GM18868 (cell line): ENCODE data around the gene TRAPPC8.
"Not testable (repeated sequence)": the region's sequence is repeated elsewhere in the genome, so short reads cannot be mapped to it uniquely, and the experiment has no call there.

Source experiments
- ATAC-seq: cut with Tn5 transposase; IDR thresholded peaks from one replicate; pipeline ENCODE4 v1.9.1; 2021; ENCODE audit warnings: mild to moderate bottlenecking, moderate library complexity; ENCODE audit not compliant: unreplicated experiment

Gene TRAPPC8

DNA sequence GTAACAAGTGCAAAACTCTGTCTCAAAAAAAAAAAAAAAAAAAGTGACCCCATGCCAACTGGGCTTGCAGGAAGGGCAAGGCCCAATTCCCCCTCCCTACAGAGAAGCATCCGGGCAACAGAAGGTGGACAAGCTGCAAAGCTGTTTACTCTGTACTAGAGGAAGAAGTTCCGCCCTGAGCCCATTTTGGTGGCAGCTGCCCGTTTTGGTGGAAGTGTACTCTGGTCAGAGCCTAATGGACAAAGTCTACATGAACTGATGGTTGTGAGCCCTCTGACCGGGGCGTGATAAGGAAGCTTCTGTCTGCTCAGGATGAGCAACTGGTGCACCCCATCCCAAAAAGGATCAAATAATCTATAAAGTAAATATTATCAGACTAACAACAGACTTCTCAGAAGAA, 65.0 kb downstream of the TRAPPC8 start:
- no peak for ATAC-seq

DNA sequence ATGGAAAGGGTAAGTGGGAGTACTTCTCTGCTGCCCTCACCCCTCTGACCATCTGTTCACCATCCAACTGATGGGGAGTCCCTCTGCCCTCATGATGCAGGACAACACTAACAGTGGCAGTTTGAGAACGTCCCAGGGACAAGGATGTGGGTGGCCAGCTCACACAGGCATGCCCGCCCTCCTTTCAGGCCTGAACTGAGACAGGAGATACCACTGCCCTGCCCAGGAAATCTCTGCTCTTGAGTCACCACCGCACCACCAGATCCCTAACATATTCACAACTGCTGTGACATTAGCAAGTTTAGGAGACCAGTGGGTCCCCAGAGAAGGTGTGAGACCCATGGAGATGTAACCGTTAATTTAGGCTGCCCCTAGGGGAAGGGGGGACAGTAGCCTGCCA, 66.2 kb downstream of the TRAPPC8 start:
- no peak for ATAC-seq

DNA sequence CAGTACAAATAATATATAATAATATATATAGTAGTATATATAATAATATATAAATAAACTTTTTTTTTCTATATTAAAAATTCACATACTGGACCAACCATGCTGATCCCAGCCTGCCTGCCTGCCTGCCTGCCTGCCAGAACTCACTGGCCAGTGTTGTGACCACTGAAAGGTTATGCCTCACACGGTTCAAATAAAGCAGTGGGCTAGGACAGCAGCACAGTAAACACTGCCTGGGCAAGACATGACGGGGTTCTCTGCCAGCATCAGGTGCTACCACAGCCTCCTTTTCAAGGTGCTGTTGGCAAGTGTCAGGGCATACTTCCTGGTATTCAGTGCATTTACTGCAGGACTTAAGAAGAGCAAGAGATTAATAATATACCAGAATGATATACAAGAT, 67.6 kb downstream of the TRAPPC8 start:
- ATAC-seq, result no peak

DNA sequence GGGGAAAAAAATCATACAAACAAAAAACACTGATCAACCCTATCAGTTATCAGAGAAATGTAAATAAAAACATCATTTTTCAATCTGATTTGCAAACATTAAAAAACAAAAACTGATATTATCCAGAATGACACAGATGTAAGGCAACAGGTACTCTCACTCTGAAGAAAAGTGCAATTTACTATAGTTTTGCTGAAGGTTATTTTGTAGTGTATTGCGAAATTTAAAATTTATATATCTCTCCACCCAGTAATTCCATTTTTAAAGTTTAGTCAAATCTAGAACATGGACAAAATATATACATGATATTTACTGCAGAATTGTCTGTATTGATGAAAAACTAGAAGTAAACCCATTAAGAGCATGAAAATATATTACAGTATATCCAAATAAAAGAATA, 79.8 kb downstream of the TRAPPC8 start:
- no peak for ATAC-seq

DNA sequence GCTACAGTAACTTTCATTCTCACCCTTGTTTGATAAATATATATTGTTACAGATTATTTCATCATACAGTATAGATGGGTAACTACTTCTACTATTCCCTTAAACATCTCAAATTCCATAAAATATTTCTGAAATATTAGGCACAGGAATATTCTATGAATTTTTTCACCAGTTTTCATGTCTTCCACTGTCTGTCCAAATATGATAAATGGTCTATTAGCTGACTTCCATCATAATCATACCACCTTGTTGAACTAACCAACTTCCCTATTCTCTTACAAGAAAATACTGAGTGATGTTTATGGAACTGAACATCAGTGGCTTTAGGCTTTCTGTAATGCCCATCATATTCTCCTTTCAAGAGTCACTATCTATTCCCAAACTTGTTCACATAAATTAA, 82.4 kb downstream of the TRAPPC8 start:
- no peak for ATAC-seq

DNA sequence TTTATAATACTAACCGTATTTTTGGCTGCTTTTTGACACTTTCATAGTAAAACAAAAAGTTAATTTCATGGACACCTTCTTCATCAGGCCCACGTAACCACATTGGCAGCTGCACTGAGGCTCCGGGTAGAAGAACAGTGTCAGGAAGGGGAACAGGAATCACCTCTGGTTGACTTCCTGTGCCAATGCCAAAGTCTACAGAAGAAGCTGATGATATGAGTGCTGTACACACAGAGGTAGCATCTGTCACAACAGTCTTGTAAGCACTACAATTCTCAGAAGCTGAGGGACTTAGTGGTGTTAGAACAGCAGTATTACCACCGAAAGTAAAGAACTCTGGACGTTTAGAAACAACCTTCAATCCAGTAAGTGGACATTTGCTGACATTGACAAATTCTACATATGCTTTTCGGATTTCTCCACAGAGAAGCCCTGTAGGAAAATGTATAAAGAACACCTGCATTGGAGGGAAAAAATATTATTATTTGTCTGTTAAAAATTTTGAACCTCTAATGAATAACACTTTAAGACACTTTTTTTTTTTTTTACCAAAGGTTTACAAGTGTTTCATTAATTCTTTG, 85.3 kb downstream of the TRAPPC8 start:
- ATAC-seq, result no peak

DNA sequence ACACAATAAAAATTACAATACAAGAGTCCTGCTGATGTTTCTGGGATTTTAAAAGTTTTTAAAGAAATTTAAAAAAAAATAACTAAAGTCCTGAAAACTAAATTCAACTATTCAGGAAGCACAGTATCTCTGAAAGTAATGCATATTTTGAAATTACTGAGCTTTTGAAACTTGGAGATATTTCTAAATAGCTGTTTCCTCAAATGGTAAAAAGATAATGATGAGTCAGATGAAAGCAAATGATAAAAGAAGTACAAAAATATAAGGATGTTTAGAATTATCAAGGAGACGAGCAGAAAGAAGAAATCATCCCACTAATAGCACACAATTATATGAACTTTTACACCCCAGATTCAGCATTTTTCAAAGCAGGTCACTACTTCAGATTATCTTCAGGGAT, 92.1 kb downstream of the TRAPPC8 start:
- ATAC-seq, result no peak

DNA sequence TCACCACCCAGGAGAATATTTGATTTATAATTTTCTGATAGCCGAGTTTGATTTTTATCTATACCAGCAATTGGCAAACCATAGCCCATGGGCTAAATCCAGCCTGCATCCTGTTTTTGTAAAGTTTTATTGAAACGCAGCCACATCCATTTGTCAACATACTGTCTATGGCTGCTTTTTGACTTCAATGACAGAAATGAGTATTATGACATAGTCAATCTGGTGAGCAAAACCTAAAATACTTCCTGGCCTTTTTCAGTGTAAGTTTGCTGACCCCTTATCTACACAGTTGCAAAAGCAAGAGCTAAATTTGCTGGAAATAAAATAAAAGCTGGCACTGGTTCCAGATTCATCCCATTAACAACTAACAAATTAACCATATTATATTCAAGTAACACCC, 102.4 kb downstream of the TRAPPC8 start:
- no peak for ATAC-seq

DNA sequence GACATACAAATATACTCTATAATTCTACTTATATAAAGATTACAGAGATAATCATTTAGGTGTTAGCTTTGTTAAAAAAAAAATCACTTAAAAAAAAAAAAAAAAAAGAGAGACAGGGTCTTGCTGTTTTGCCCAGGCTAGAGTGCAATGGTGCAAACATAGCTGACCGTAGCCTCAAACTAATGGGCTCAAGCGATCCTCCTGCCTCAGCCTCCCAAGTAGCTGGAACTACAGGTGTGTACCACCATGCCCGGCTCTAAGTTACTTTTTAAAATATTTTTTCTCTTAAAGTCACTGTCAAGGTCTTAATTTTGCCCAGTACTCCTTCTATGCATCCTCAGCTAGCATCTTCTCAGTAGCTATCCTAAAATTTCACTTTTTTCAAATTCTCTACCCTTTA, 105.0 kb downstream of the TRAPPC8 start:
- no peak for ATAC-seq

DNA sequence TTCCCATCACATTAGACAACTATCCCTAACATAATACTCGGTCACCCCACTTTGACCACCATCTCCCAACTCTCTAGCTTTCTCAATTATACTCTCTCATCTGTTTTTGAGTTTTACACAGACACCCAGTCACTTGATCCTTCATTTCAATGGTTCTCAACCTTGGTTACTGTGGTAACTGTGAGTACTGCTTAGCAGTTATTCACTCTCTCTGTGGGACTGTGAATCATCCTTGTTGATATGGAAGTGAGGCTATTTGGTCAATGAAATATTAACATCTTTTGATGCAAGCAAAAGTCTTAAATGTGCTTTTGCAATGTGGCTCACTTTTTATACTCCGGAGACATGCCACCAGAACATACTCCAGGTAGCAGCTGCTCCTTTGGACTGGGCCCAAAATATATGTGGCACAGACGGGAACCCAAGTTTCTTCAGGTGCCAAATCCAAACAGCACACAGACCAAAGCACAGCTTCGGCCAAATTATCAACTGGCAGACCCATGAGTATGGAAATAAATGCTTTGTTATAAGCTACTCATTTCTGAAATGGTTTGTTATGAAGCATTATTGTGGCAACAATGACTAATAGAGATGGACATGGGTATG, 107.3 kb downstream of the TRAPPC8 start:
- ATAC-seq, result no peak

DNA sequence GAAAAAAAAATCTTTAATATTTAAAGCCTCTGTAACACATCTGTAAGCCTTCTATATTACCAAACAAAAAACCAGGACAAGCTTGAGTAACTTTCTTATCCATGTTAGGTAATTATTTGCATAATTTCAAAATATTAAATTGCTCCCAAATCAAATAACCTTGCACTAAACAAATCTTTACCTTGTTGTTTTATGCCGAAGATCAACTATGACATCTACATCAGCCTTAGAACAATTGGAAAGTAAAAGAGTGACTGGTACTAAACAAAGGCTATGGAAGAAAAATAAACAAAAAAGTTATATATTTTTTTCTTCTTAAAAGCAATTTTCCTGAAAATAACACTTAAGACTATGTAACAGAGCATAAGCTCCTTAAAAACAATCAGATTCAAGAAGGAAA, 111.0 kb downstream of the TRAPPC8 start:
- ATAC-seq, result no peak

DNA sequence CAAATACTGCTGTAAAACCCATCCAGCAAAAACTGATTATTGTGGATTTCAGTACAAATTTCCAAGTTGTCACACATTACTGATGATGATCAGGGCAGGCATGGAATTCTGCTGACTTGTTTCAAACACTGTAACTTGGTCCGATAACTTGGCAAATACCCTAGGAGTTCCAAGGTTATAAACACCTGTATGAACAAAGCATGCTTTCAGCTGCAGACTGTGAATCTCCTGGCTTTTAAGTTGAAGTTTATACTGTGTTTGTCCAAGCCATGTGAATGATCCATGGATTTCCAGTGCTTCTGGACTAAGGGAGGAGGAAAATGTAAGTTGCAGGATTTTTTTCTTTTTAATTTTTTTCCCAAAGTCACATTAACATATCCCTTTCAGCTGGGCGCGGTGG, 112.2 kb downstream of the TRAPPC8 start:
- ATAC-seq, result no peak

DNA sequence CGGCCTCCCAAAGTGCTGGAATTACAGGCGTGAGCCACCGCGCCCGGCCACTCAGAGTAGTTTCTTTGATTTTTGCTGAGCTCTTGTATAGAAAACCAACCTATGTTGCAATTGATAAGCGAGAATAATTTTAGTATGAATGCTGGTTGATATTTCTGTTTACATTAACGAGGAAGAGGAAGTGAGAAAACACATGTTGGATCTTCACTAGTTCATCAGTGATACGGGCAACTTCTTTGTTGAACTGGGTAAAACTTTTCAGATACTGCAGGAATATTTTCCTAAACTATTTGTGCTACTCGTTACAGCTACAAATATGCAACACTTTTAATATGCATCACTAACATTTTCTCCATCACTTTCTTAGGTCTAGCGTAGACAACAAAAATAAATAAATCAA, 114.3 kb downstream of the TRAPPC8 start:
- no peak for ATAC-seq

DNA sequence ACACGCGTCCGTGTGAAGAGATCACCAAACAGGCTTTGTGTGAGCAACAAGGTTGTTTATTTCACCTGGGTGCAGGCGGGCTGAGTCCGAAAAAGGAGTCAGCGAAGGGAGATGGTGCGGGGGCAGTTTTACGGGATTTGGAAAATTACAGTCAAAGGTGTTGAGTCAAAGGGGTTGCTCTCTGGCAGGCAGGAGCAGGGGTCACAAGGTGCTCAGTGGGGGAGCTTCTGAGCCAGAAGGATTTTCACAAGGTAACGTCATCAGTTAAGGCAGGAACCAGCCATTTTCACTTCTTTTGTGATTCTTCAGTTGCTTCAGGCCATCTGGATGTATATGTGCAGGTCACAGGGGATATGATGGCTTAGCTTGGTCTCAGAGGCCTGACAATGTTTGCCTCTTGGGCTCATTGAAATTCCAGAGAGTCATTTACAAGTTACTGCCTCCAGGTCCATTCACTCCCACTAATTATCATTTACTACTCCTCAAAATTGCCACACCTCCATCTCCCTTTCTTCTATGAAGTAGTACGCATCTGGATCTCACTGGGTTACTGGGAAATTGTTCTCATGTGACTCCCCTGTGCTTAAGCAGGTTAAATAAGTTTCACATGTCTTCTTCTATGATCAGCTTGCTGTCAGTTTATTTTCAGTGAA, 116.1 kb downstream of the TRAPPC8 start:
- not testable (repeated sequence) for ATAC-seq

DNA sequence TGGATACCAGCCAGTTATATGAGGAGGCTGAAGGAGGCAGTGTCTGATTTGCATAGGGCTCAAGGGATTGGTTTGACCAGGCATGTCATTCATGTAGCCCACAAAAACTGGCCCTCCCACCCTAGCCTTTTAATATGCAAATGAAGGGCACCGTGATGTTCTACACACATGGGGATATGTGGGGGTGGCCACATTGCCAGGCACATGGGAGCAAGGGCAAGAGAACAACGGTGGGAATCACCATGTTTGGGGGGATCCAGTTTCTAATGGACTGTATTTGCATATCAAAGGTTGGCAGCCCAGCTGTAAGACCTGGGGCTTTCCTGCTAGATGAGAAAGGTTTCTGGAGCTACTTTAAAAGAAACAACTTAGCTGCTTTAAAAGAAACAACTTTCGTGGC, 117.2 kb downstream of the TRAPPC8 start:
- ATAC-seq, result no peak

DNA sequence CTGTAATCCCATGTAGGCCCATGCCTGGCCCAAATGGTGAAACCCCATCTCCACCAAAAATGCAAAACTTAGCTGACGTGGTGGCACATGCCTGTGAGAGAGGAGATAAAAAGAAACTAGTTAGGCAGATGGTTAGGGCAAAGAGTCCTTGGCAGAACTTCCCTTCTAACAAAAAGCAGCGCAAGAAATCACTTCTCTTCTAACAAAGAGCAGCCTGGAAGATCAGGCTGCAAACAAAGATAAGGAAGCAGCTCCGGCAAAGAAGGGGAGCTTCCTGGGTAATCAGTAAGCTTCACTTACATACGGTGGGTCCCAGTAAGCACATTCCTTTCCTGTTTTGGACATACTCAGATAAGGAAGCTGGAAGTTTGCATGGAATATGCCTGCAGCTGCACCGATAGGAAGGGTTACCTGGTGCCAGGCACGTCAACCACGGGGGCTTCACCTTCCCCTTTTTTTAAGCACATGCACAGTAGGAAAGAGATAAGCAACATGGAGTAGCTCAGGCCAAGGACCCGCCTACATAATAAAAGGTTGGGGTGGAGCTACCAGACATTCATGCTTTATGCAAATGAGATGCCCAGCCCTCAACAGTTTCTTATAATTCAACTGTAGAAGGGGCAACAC, 121.3 kb downstream of the TRAPPC8 start:
- no peak for ATAC-seq

DNA sequence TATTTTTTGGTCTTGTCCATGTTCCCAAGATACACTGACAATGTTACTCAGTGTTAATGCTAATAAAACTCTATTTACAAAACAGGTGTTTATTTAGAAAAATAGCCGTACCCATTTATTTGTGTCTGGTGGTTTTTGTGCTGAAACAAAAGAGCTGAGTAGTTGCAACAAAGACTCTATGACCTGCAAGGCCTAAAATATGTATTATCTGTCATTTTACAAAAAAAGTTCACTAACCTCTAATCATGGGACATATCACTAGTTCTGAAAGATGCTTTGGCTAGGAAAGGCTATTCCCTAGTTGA, 123.1 kb downstream of the TRAPPC8 start:
- no peak for ATAC-seq

DNA sequence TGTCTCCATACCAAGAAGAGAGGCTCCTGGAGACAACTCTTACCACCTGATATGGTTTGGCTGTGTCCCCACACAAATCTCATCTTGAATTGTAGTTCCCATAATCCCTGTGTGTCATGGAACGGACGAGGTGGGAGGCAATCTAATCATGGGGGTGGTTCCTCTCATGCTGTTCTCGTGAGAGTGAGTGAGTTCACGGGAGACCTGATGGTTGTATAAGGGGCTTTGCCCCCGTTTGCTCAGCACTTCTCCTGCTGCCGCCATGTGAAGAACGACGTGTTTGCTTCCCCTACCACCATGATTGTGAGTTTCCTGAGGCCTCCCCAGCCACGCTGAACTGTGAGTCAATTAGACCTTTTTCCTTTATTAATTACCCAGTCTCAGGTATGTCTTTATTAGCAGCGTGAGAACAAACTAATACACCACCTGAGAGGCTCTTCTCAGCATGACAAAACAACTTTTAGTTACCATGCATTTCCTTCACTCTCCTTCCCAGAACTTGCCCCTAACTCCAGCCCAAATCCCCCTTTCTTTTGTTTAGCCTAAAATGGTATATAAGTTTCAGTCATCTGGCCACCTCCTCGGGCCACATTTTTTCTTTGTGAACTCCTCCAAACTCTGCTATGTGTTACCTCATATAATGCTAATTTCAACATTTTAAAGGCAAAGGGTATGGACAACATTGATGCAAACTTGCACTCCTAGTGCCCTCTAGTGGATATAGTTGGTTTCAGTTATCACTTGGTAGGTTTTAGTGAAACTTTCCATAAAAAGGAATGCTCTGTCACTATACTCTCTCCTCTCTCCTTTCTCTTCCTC, 123.6 kb downstream of the TRAPPC8 start:
- ATAC-seq, result peak; percentile 82

DNA sequence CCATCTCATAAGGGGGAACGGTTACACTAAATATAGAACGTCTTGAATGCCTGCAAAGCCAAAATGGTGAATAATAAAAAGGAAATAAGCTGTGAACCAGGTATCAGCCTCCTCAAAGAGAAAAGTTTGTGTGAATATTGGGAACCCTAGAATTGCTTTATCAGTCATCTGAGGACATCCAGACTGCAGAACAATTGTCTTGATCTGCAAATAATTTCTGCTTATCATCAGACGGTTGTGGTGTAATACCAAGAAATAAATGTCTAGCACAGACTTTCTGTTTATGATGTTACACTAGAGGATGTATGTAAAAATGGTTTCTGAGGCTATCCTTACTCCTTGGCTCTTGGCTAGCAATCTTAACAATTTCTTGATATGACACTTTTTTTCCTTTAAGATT, 128.8 kb downstream of the TRAPPC8 start:
- ATAC-seq, result no peak

DNA sequence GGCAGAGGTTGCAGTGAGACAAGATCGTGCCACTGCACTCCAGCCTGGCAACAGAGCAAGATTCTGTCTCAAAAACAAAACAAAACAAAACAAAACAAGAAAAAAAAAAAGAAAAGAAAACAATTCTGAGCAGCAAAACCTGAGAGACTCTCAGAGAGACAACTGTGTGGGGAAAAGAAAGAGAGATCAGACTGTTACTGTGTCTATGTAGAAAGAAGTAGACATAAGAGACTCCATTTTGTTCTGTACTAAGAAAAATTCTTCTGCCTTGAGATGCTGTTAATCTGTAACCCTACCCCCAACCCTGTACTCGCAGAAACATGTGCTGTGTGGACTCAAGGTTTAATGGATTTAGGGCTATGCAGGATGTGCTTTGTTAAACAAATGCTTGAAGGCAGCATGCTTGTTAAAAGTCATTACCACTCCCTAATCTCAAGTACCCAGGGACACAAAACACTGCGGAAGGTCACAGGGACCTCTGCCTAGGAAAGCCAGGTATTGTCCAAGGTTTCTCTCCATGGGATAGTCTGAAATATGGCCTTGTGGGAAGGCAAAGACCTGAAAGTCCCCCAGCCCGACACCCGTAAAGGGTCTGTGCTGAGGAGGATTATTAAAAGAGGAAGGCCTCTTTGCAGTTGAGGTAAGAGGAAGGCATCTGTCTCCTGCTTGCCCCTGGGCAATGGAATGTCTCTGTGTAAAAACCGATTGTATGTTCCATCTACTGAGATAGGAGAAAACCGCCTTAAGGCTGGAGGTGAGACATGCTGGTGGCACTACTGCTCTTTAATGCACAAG, 132.4 kb downstream of the TRAPPC8 start:
- not testable (repeated sequence) for ATAC-seq

DNA sequence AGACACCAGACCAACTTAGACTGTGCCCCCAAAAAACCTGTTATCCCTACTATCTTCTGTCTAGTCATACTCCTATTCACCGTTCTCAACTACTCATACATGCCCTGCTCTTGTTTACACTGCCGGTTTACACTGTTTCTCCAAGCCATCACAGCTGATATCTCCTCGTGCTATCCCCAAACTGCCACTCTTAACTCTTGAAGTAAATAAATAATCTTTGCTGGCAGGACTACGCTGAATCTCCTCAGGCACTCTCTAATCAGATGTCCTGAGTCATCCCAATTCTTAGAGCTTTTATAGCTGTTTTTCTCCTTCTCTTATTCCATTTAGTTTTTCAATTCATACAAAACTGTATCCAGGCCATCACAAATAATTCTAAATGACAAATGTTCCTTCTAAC, 133.9 kb downstream of the TRAPPC8 start:
- ATAC-seq, result not testable (repeated sequence)
